DND-41 (cell line): ENCODE measurements around the gene STARD10.

Source experiments
- CTCF ChIP-seq: IDR thresholded peaks from 2 replicates; pipeline ENCODE4 v1.5.1; 2012; ENCODE audit warnings: borderline replicate concordance, low read length, moderate library complexity, mild to moderate bottlenecking; ENCODE audit not compliant: poor library complexity, severe bottlenecking; ENCODE audit errors: extremely low read depth
- EZH2 ChIP-seq: IDR thresholded peaks from 3 replicates; pipeline ENCODE4 v1.6.1; 2012; ENCODE audit warnings: borderline replicate concordance, low read depth, mild to moderate bottlenecking, moderate library complexity, low read length, inconsistent platforms; ENCODE audit not compliant: severe bottlenecking

- TF ChIP-seq CTCF, result no peak
- TF ChIP-seq EZH2, result no peak
These were observed 72.6 kb downstream of the STARD10 start for GRCh38 chr11:72721276-72721675.
